A549 (cell line): ENCODE data around the gene SLC15A2. TPM values are rescaled to one million over a fixed set of nuclear protein-coding genes. Genes with fewer than 3 reads are reported as not detected.
"Not testable (repeated sequence)": the region's sequence is repeated elsewhere in the genome, so short reads cannot be mapped to it uniquely, and the experiment has no call there.

Experiments
- ATAC-seq, 2 experiments: fragments of 200-7000 bp in 1 of 2; fragments of >200 bp in 1 of 2; cut with Nextera tagmentation in 1 of 2; cut with Tn5 transposase in 1 of 2; 3 replicates each; pipeline versions ENCODE4 v1.8.0 to v1.9.1; 2018 to 2020; ENCODE audit warnings: mild to moderate bottlenecking in 1 of 2, moderate library complexity in 1 of 2
- CTCF ChIA-PET: fragments of 300-600 bp; sonication (Branson Sonifier 250); formaldehyde crosslinking; extraction: SDS; loops from one replicate; lab custom pipeline; 2021; ENCODE audit warnings: antibody characterized with exemption, inconsistent platforms; lab: Yijun Ruan, JAX
- POLR2A ChIA-PET: fragments of 350-600 bp; formaldehyde crosslinking; extraction: SDS; loops from one replicate; lab custom pipeline; 2021; ENCODE audit warnings: antibody characterized with exemption, inconsistent platforms; lab: Yijun Ruan, JAX
- DNase-seq, 2 experiments: peaks; one replicate each; pipeline versions ENCODE4 v3.0.0 to v3.0.0-alpha.2; 2011 to 2016; ENCODE audit warnings: low read depth in 1 of 2, low spot score in 1 of 2
- FAIRE-seq: peaks from 2 replicates; lab custom pipeline; 2011; peaks lifted over from hg19 to GRCh38; lab: Jason Lieb, UNC
- H3K27ac ChIP-seq, 2 experiments: fragments of >200 bp; sonication (Bioruptor Twin); formaldehyde crosslinking; 3 replicates each; pipeline ENCODE4 v1.5.1; 2016 to 2017
- H3K4me1 ChIP-seq: fragments of >200 bp; sonication (Bioruptor Twin); formaldehyde crosslinking; 3 replicates; pipeline ENCODE4 v1.6.1; 2016
- H3K4me2 ChIP-seq: fragments of >200 bp; sonication (Bioruptor Twin); formaldehyde crosslinking; 3 replicates; pipeline ENCODE4 v1.6.1; 2016
- H3K4me3 ChIP-seq: fragments of >200 bp; sonication (Bioruptor Twin); formaldehyde crosslinking; 3 replicates; pipeline ENCODE4 v1.5.1; 2016
- H3K9me3 ChIP-seq: fragments of >200 bp; sonication (Bioruptor Twin); formaldehyde crosslinking; 3 replicates; pipeline ENCODE4 v1.6.1; 2016
- BHLHE40 ChIP-seq: IDR thresholded peaks from 2 replicates; pipeline ENCODE4 v1.6.1; 2012; ENCODE audit warnings: low read depth, low read length, inconsistent platforms
- CBX2 ChIP-seq: fragments of 200-600 bp; sonication (generic); IDR thresholded peaks from 2 replicates; pipeline ENCODE4 v1.6.1; 2016; ENCODE audit warnings: low read depth, mild to moderate bottlenecking, borderline replicate concordance
- CBX8 ChIP-seq: fragments of 200-600 bp; sonication (generic); IDR thresholded peaks from 2 replicates; pipeline ENCODE4 v1.6.1; 2016
- CEBPB ChIP-seq, 2 experiments: fragments of >200 bp in 1 of 2; sonication (Bioruptor Twin) in 1 of 2; formaldehyde crosslinking in 1 of 2; IDR thresholded peaks; 2 replicates each; pipeline ENCODE4 v1.6.1; 2012 to 2016
- CHD2 ChIP-seq: fragments of 150-350 bp; IDR thresholded peaks from 2 replicates; pipeline ENCODE4 v1.6.1; 2014; ENCODE audit warnings: low read length; ENCODE audit not compliant: partially characterized antibody
- ESRRA ChIP-seq: fragments of 150-350 bp; IDR thresholded peaks from 2 replicates; pipeline ENCODE4 v1.6.1; 2014; ENCODE audit warnings: mild to moderate bottlenecking, low read length, borderline replicate concordance
- FOSB ChIP-seq: fragments of 250-450 bp; sonication (Bioruptor Pico); IDR thresholded peaks from 2 replicates; pipeline ENCODE4 v1.5.0; 2020; ENCODE audit warnings: mild to moderate bottlenecking, moderate library complexity
- FOSL2 ChIP-seq, 2 experiments: fragments of 450-650 bp in 1 of 2; fragments of >200 bp in 1 of 2; sonication (Bioruptor Twin) in 1 of 2; formaldehyde crosslinking; IDR thresholded peaks; 2 replicates each; pipeline versions ENCODE4 v1.5.0 to v1.6.1; 2016 to 2020; ENCODE audit warnings: mild to moderate bottlenecking in 1 of 2, moderate library complexity in 1 of 2
- HMGXB4 ChIP-seq: fragments of 250-450 bp; sonication (Bioruptor Pico); IDR thresholded peaks from 2 replicates; pipeline ENCODE4 v1.5.0; 2021; ENCODE audit warnings: mild to moderate bottlenecking, moderate library complexity, borderline replicate concordance
- JUNB ChIP-seq: fragments of >200 bp; sonication (Bioruptor Twin); formaldehyde crosslinking; IDR thresholded peaks from 2 replicates; pipeline ENCODE4 v1.6.1; 2016
- KDM1A ChIP-seq: fragments of 200-600 bp; sonication (generic); IDR thresholded peaks from 2 replicates; pipeline ENCODE4 v1.6.1; 2016; ENCODE audit warnings: low read depth, mild to moderate bottlenecking
- KDM5A ChIP-seq: fragments of 200-600 bp; sonication (generic); IDR thresholded peaks from 2 replicates; pipeline ENCODE4 v1.6.1; 2016; ENCODE audit warnings: antibody characterized with exemption, mild to moderate bottlenecking
- MAFK ChIP-seq: fragments of 450-650 bp; IDR thresholded peaks from 2 replicates; pipeline ENCODE4 v1.6.1; 2014; ENCODE audit not compliant: partially characterized antibody
- MAX ChIP-seq: IDR thresholded peaks from 2 replicates; pipeline ENCODE4 v1.6.1; 2012
- MAZ ChIP-seq: fragments of 150-350 bp; IDR thresholded peaks from 2 replicates; pipeline ENCODE4 v1.6.1; 2014; ENCODE audit warnings: antibody characterized with exemption, low read depth, low read length, borderline replicate concordance
- MYC ChIP-seq: IDR thresholded peaks from 2 replicates; pipeline ENCODE4 v1.6.1; 2012; ENCODE audit warnings: mild to moderate bottlenecking, inconsistent platforms, low read length, improper control_type of control experiment, borderline replicate concordance
- NR3C1 ChIP-seq: fragments of >200 bp; sonication (Bioruptor Twin); formaldehyde crosslinking; IDR thresholded peaks from 3 replicates; pipeline ENCODE4 v1.6.1; 2017
- PHF8 ChIP-seq: fragments of 200-600 bp; sonication (generic); IDR thresholded peaks from 2 replicates; pipeline ENCODE4 v1.6.1; 2016; ENCODE audit warnings: low read depth, mild to moderate bottlenecking, antibody characterized with exemption, moderate library complexity, borderline replicate concordance
- POLR2AphosphoS2 ChIP-seq: conservative IDR thresholded peaks from 2 replicates; pipeline ENCODE4 v1.6.1; 2012; ENCODE audit warnings: low read length, improper control_type of control experiment, inconsistent platforms
- RAD21 ChIP-seq, 2 experiments: fragments of >200 bp in 1 of 2; sonication (Bioruptor Twin) in 1 of 2; formaldehyde crosslinking in 1 of 2; IDR thresholded peaks in 1 of 2; conservative IDR thresholded peaks in 1 of 2; 2 replicates in 1 of 2; 3 replicates in 1 of 2; pipeline ENCODE4 v1.6.1; 2012 to 2018; ENCODE audit warnings: inconsistent platforms in 1 of 2
- RFX5 ChIP-seq: fragments of 450-650 bp; IDR thresholded peaks from 2 replicates; pipeline ENCODE4 v1.7.1; 2014; ENCODE audit warnings: antibody characterized with exemption, mild to moderate bottlenecking, moderate library complexity
- RNF2 ChIP-seq: fragments of 200-600 bp; sonication (generic); IDR thresholded peaks from 2 replicates; pipeline ENCODE4 v1.6.1; 2016; ENCODE audit warnings: low read depth, mild to moderate bottlenecking, antibody characterized with exemption, moderate library complexity, borderline replicate concordance
- SMC3 ChIP-seq: fragments of >200 bp; sonication (Bioruptor Twin); formaldehyde crosslinking; IDR thresholded peaks from 3 replicates; pipeline ENCODE4 v1.6.1; 2018; ENCODE audit warnings: inconsistent platforms
- SREBF2 ChIP-seq: fragments of 450-650 bp; IDR thresholded peaks from 2 replicates; pipeline ENCODE4 v1.6.1; 2014; ENCODE audit warnings: mild to moderate bottlenecking, moderate library complexity
- TP53 ChIP-seq: fragments of 250-450 bp; sonication (Bioruptor Pico); IDR thresholded peaks from 2 replicates; pipeline ENCODE4 v1.5.0; 2021; ENCODE audit warnings: mild to moderate bottlenecking, moderate library complexity
- WGBS: methylation state at CpG from one replicate; pipeline ENCODE4 v1.1.6; 2017; ENCODE audit errors: missing lambda C conversion rate; 5-methylcytosine and 5-hydroxymethylcytosine counted together
- polyA plus RNA-seq, 4 experiments: library from polyadenylated mRNA; depleted of rRNA in 3 of 4; stranded (reverse); fragments of >200 nt; fragmentation: RNase III in 1 of 4; extraction: RNeasy Plus Mini Kit Qiagen cat#74134 plus additional on column Dnase treatment in 1 of 4; gene quantifications; 2 replicates in 3 of 4; 3 replicates in 1 of 4; pipeline ENCODE4 v1.2.3, GENCODE V29; 2011 to 2017
- TF ChIP-seq, protein P1 (sequence below): fragments of >200 bp; sonication (Bioruptor Twin); formaldehyde crosslinking; IDR thresholded peaks from 2 replicates; pipeline ENCODE4 v1.6.1; 2016
- TF ChIP-seq, protein P2 (sequence below): fragments of >200 bp; sonication (Bioruptor Twin); formaldehyde crosslinking; IDR thresholded peaks from 3 replicates; pipeline ENCODE4 v1.6.1; 2016

The SLC15A2 gene
- polyA plus RNA-seq, 2 of the 4 experiments (the other 2 are of a cell fraction), result 0.18 to 0.63 TPM

GRCh38 chr3:121926380-121926779, 32.2 kb downstream of the SLC15A2 start:
- no peak overlapping the region for H3K4me3 ChIP-seq

DNA sequence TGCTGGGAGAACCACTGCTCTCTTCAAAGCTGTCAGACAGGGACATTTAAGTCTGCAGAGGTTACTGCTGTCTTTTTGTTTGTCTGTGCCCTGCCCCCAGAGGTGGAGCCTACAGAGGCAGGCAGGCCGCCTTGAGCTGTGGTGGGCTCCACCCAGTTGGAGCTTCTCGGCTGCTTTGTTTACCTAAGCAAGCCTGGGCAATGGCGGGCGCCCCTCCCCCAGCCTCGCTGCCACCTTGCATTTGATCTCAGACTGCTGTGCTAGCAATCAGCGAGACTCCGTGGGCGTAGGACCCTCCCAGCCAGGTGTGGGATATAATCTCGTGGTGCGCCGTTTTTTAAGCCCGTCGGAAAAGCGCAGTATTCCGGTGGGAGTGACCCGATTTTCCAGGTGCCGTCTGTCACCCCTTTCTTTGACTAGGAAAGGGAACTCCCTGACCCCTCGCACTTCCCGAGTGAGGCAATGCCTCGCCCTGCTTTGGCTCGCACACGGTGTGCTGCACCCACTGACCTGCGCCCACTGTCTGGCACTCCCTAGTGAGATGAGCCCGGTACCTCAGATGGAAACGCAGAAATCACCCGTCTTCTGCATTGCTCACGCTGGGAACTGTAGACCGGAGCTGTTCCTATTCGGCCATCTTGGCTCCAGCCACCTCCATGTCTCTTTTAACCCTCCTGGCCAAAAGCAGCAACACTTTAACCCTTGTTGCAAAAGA, 44.1 kb downstream of the SLC15A2 start:
- POLR2A ChIA-PET, H3K27ac ChIP-seq, H3K4me3 ChIP-seq, H3K4me2 ChIP-seq, CTCF ChIA-PET, H3K9me3 ChIP-seq, ATAC-seq, DNase-seq, FAIRE-seq, H3K4me1 ChIP-seq: not testable (repeated sequence)
- 87% methylated on average over 28 of the region's 29 CpGs for WGBS

More at GRCh38 chr3:121926380-121926779, 32.2 kb downstream of the SLC15A2 start:
- DNase-seq, result no peak
- no peaks in the 10 kb centered on the region for H3K9me3 ChIP-seq
- ChIA-PET POLR2A (no interaction called here), CTCF (no interaction called here)
- ATAC-seq, result no peak
- WGBS, result 10% methylated on average over 1 of the region's 1 CpG
- no peak for FAIRE-seq
- H3K4me2 ChIP-seq, result no peak overlapping the region
- H3K4me1 ChIP-seq, result no peaks in the 10 kb centered on the region
- H3K27ac ChIP-seq, result no peak overlapping the region
- TF ChIP-seq KDM5A (no peak), SREBF2 (no peak), RNF2 (no peak), NR3C1 (no peak), ESRRA (no peak), SMC3 (no peak), FOSB (CRISPR knock-in tag) (no peak), MAX (no peak), HMGXB4 (CRISPR knock-in tag) (no peak), TP53 (CRISPR knock-in tag) (no peak), BHLHE40 (no peak), CBX2 (no peak), RAD21 (conservative IDR thresholded peaks at IDR 0.05 in 1 of 2, IDR thresholded peaks at IDR 0.05 in 1 of 2) (no peak), JUNB (no peak), CEBPB (IDR thresholded peaks at IDR 0.05) (no peak), MAFK (no peak), CHD2 (no peak)
- TF ChIP-seq, protein P1, sequence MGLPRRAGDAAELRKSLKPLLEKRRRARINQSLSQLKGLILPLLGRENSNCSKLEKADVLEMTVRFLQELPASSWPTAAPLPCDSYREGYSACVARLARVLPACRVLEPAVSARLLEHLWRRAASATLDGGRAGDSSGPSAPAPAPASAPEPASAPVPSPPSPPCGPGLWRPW, result no peak

DNA sequence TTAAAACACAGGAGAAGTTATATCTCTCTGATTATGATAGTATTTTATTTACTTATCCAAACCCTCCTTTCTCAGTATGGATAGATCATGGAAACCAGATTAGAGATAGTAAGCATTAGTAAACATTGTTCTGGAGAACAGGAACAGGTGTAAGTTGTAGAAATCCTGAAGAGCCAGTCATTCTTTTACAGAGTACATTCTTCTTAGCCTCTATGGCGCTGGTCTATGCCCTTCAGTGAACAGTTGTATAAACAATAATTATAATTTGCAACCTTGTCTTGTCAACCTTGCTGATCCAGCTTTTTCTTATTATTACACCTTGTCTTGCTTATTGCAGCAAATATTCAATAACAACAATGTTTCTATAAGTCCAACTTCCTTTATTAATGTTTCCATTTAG, 47.4 kb downstream of the SLC15A2 start:
- Histone ChIP-seq H3K27ac (no peak overlapping the region), H3K4me3 (no peak overlapping the region), H3K9me3 (no peaks in the 10 kb centered on the region)
- 47% methylated on average over 1 of the region's 1 CpG for WGBS
- no peak for DNase-seq
- TF ChIP-seq MAFK (no peak), RFX5 (no peak), POLR2AphosphoS2 (no peak), KDM1A (no peak), MYC (no peak), RNF2 (no peak), PHF8 (no peak), MAZ (no peak), CBX8 (no peak), FOSL2 (IDR thresholded peaks at IDR 0.05) (no peak), FOSL2 (CRISPR knock-in tag; IDR thresholded peaks at IDR 0.05) (no peak), JUNB (no peak)
- TF ChIP-seq, protein P2, sequence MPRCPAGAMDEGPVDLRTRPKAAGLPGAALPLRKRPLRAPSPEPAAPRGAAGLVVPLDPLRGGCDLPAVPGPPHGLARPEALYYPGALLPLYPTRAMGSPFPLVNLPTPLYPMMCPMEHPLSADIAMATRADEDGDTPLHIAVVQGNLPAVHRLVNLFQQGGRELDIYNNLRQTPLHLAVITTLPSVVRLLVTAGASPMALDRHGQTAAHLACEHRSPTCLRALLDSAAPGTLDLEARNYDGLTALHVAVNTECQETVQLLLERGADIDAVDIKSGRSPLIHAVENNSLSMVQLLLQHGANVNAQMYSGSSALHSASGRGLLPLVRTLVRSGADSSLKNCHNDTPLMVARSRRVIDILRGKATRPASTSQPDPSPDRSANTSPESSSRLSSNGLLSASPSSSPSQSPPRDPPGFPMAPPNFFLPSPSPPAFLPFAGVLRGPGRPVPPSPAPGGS, result no peak
- TF ChIP-seq, all 56 proteins: peak for 0
- Histone ChIP-seq H3K4me2 (no peak overlapping the region), H3K4me1 (no peaks in the 10 kb centered on the region)
- FAIRE-seq, result no peak
- POLR2A ChIA-PET, result no interaction called here
- ATAC-seq, result no peak
- CTCF ChIA-PET, result no interaction called here
